Calu3 (cell line): ENCODE measurements around the gene AURKAIP1. TPM values are rescaled to one million over a fixed set of nuclear protein-coding genes. Genes with fewer than 3 reads are reported as not detected.

Experiments
- BruUV-seq: library from RNA; stranded (reverse); fragments of 400-500 nt; replicated peaks from 2 replicates; lab custom pipeline; 2021; lab: Mats Ljungman, UMichigan
- CTCF ChIA-PET: fragments of 300-600 bp; sonication (Branson Sonifier 250); formaldehyde crosslinking; loops from one replicate; lab custom pipeline; 2022; ENCODE audit warnings: antibody characterized with exemption; lab: Charles Lee
- DNase-seq: peaks from one replicate; pipeline ENCODE4 v3.0.0; 2022
- H3K27ac Mint-ChIP-seq: one replicate; pipeline ENCODE4 v1.8.0; 2022; ENCODE audit warnings: mixed read lengths; ENCODE audit not compliant: unreplicated experiment
- H3K27me3 Mint-ChIP-seq: one replicate; pipeline ENCODE4 v1.8.0; 2022; ENCODE audit warnings: mixed read lengths; ENCODE audit not compliant: unreplicated experiment
- H3K36me3 Mint-ChIP-seq: one replicate; pipeline ENCODE4 v1.8.0; 2022; ENCODE audit warnings: mild to moderate bottlenecking, moderate library complexity, mixed read lengths; ENCODE audit not compliant: insufficient read depth, unreplicated experiment
- H3K4me1 Mint-ChIP-seq: one replicate; pipeline ENCODE4 v1.8.0; 2022; ENCODE audit warnings: mild to moderate bottlenecking, low read depth, mixed read lengths; ENCODE audit not compliant: unreplicated experiment
- H3K4me3 Mint-ChIP-seq: one replicate; pipeline ENCODE4 v1.8.0; 2022; ENCODE audit warnings: mild to moderate bottlenecking, low read depth, moderate library complexity, mixed read lengths; ENCODE audit not compliant: unreplicated experiment
- H3K9me3 Mint-ChIP-seq: one replicate; pipeline ENCODE4 v1.8.0; 2022; ENCODE audit warnings: low read depth, mixed read lengths; ENCODE audit not compliant: unreplicated experiment
- intact Hi-C: fragments of 100-400 bp; cut with micrococcal nuclease; formaldehyde crosslinking; loops from one replicate; pipeline ENCODE4 v1.10.0; 2022; ENCODE audit not compliant: unreplicated experiment
- microRNA-seq: library from miRNA; unstranded; fragments of <30 nt; microRNA quantifications from one replicate; pipeline ENCODE4 v1.2.0, GENCODE V29; 2022
- total RNA-seq: library from RNA; stranded (reverse); gene quantifications from 2 replicates; pipeline ENCODE4 v1.2.3, GENCODE V29; 2022
- TF ChIP-seq, protein P1 (sequence below): fragments of 200-600 bp; IDR thresholded peaks from one replicate; pipeline ENCODE4 v1.8.0; 2022; ENCODE audit warnings: antibody characterized with exemption; ENCODE audit not compliant: unreplicated experiment

Gene AURKAIP1
- total RNA-seq, 1 experiment from 2014 or later: 98.9 TPM

DNA sequence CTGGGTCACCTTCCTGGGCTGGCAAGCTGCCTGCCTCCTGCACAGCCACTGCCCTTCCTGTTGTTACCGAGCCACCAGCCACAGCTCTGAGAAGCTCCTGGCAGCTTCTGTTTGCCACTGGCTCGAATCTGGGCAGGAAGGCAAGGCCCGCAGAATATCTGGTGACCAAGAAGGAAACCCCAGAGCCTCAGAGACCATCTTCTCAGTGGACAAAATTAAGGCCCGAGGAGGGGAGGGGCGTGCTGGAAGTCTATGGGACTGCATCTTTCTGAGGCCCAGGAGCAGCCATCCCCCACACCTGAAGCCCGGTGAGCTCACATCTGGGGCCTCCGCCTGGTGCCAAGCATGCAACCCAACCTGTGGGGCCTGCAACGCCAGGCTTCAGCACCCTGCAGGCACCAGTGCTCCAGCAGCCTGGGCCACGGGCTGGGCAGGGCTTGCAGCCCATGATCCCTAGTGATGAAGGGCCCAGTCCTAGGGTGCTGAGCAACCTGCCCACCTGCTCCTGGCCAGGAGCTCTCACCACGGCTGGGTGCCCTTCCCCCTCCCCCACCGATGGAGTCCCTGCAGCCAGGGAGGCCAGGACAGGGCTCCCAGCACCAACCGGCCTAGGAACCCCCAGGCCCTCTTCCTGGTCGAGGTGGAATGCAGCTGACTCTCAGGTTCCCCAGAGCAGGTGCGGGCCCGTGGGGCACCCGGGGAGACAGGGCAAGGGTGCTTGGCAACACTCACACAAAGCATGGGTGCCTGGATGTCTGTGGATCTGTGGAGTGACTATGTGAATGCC, 49.5 kb downstream of the AURKAIP1 start:
- peak overlapping the region; percentile 84 for H3K4me3 Mint-ChIP-seq
- H3K4me1 Mint-ChIP-seq: peaks cover 19% of the 10 kb centered on the region
- H3K27ac Mint-ChIP-seq: peak overlapping the region; percentile 42
- intact Hi-C loops: no loop called here
- DNase-seq: no peak
- peaks cover 81% of the 10 kb centered on the region for H3K36me3 Mint-ChIP-seq
- TF ChIP-seq, protein P1, sequence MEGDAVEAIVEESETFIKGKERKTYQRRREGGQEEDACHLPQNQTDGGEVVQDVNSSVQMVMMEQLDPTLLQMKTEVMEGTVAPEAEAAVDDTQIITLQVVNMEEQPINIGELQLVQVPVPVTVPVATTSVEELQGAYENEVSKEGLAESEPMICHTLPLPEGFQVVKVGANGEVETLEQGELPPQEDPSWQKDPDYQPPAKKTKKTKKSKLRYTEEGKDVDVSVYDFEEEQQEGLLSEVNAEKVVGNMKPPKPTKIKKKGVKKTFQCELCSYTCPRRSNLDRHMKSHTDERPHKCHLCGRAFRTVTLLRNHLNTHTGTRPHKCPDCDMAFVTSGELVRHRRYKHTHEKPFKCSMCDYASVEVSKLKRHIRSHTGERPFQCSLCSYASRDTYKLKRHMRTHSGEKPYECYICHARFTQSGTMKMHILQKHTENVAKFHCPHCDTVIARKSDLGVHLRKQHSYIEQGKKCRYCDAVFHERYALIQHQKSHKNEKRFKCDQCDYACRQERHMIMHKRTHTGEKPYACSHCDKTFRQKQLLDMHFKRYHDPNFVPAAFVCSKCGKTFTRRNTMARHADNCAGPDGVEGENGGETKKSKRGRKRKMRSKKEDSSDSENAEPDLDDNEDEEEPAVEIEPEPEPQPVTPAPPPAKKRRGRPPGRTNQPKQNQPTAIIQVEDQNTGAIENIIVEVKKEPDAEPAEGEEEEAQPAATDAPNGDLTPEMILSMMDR: no peak
- H3K27me3 Mint-ChIP-seq: no peaks in the 10 kb centered on the region
- H3K9me3 Mint-ChIP-seq: no peaks in the 10 kb centered on the region
- CTCF ChIA-PET: no interaction called here
- BruUV-seq: no TSS peak

DNA sequence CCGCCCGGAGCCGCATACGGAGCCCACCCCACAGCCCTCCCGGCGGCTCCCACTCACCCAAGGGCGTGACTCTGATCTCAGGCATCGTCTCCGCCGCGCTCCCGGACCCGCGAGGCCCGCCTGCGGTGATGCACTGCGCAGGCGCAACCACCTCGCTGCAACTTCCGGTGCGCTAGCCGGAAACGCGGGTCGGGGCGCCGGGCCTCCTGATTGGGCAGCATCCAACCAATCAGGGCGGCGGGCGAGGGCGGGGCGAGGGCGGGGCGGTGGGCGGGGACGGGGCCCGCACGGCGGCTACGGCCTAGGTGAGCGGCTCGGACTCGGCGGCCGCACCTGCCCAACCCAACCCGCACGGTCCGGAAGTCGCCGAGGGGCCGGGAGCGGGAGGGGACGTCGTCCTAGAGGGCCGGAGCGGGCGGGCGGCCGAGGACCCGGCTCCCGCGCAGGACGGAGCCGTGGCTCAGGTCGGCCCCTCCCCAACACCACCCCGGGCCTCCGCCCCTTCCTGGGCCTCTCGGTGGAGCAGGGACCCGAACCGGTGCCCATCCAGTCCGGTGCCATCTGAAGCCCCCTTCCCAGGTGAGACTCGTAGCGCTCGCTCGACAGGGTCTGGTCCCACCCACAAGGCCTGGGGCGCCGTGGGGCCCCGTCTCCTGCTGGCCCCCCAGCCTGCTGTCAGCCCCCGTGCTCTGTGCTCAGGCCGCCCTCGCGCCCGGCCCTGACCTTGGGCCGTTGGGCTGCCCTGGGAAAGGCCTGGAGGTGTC, 50.3 kb downstream of the AURKAIP1 start, which contains the start of the genes CPTP and INTS11:
CPTP (plus strand) TSS at position 279 of the 764 bp plus-strand sequence. CDS start 2,109 bp downstream, outside the sequence.
INTS11 (minus strand) TSS at position 137 of the 764 bp plus-strand sequence; CDS start at position 85, 52 bp downstream.
- TF ChIP-seq, protein P1: no peak
- CTCF ChIA-PET: no interaction called here
- Mint-ChIP-seq H3K9me3 (no peaks in the 10 kb centered on the region), H3K36me3 (peaks cover 80% of the 10 kb centered on the region), H3K27me3 (no peaks in the 10 kb centered on the region), H3K27ac (peak within 1 kb of the TSS; percentile 87), H3K4me3 (peak within 1 kb of the TSS; percentile 84), H3K4me1 (peaks cover 19% of the 10 kb centered on the region)
- intact Hi-C loops: no loop called here
- BruUV-seq: TSS peak; percentile 60
- DNase-seq: peak; percentile 91

DNA sequence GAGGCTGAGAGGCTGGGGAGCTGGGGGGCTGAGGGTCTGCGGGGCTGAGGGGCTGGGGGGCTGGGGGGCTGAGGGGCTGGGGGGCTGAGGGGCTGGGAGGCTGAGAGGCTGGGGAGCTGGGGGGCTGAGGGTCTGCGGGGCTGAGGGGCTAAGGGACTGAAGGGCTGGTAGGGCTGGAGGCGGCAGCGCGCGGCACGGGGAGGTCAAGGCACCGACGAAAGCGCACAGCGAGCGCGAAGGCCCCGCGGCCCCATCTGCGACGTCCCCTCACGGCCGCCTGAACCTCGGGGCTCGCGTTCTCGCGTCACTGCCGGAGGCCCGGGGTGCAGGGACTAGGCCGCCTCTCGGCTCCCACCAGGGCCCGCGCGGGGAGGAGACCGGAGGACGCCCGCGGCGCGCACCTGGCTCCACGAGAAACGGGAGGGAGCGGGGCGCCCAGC, 50.9 kb downstream of the AURKAIP1 start:
- Mint-ChIP-seq H3K27ac (peak overlapping the region; percentile 87), H3K4me1 (peaks cover 25% of the 10 kb centered on the region), H3K36me3 (peaks cover 78% of the 10 kb centered on the region), H3K9me3 (no peaks in the 10 kb centered on the region), H3K4me3 (peak overlapping the region; percentile 84), H3K27me3 (no peaks in the 10 kb centered on the region)
- BruUV-seq: no TSS peak
- TF ChIP-seq, protein P1: no peak
- intact Hi-C loops: no loop called here
- CTCF ChIA-PET: no interaction called here
- DNase-seq: no peak

Small RNA genes within 50 kb of the gene (microRNA-seq; reads per million reads assigned to microRNA genes)
- gene MIR6808: not detected

Other genes with a start within 250 kb of the AURKAIP1 start
- 2.4 and 3.5 TPM in 2 replicates for gene TTLL10, start 201.3 kb downstream of the AURKAIP1 start, total RNA-seq
- gene TNFRSF18, start 168.6 kb downstream of the AURKAIP1 start, total RNA-seq: 0.66 TPM in 1 of 2 replicates, not detected in the other
- not detected in 2 replicates for gene TNFRSF4, start 161.1 kb downstream of the AURKAIP1 start, total RNA-seq
- gene SDF4, start 143.2 kb downstream of the AURKAIP1 start, total RNA-seq: 128 and 161 TPM in 2 replicates
- 23.4 and 25.9 TPM in 2 replicates for gene B3GALT6, start 143.0 kb downstream of the AURKAIP1 start, total RNA-seq
- 2.0 and 4.2 TPM in 2 replicates for gene C1QTNF12, start 128.5 kb downstream of the AURKAIP1 start, total RNA-seq
- 45.6 and 50.0 TPM in 2 replicates for gene UBE2J2, start 101.4 kb downstream of the AURKAIP1 start, total RNA-seq
- gene SCNN1D, start 94.8 kb downstream of the AURKAIP1 start, total RNA-seq: 2.5 and 4.1 TPM in 2 replicates
- 41.1 and 48.3 TPM in 2 replicates for gene ACAP3, start 67.3 kb downstream of the AURKAIP1 start, total RNA-seq
- gene PUSL1, start 66.6 kb downstream of the AURKAIP1 start, total RNA-seq: 22.7 and 24.7 TPM in 2 replicates
- 110 and 117 TPM in 2 replicates for gene INTS11, start 50.5 kb downstream of the AURKAIP1 start, total RNA-seq
- 20.1 and 23.7 TPM in 2 replicates for gene CPTP, start 50.4 kb downstream of the AURKAIP1 start, total RNA-seq
- gene TAS1R3, start 43.9 kb downstream of the AURKAIP1 start, total RNA-seq: 0.24 and 0.42 TPM in 2 replicates
- 83.9 and 90.9 TPM in 2 replicates for gene DVL1, start 25.8 kb downstream of the AURKAIP1 start, total RNA-seq
- gene MXRA8, start 16.7 kb downstream of the AURKAIP1 start, total RNA-seq: not detected in 2 replicates
- 166 and 172 TPM in 2 replicates for gene CCNL2, start 24.1 kb upstream of the AURKAIP1 start, total RNA-seq
- 81.2 and 99.1 TPM in 2 replicates for gene MRPL20, start 32.1 kb upstream of the AURKAIP1 start, total RNA-seq
- not detected in 2 replicates for gene ANKRD65, start 46.1 kb upstream of the AURKAIP1 start, total RNA-seq
- 78.7 and 78.9 TPM in 2 replicates for gene VWA1, start 60.5 kb upstream of the AURKAIP1 start, total RNA-seq
- gene ATAD3C, start 74.5 kb upstream of the AURKAIP1 start, total RNA-seq: 0.29 and 0.45 TPM in 2 replicates
- gene ATAD3B, start 96.6 kb upstream of the AURKAIP1 start, total RNA-seq: 46.3 and 56.4 TPM in 2 replicates
- 46.2 and 54.4 TPM in 2 replicates for gene ATAD3A, start 137.0 kb upstream of the AURKAIP1 start, total RNA-seq
- 5.0 and 5.1 TPM in 2 replicates for gene TMEM240, start 165.4 kb upstream of the AURKAIP1 start, total RNA-seq
- gene SSU72, start 199.7 kb upstream of the AURKAIP1 start, total RNA-seq: 105 and 117 TPM in 2 replicates
- 3.5 and 4.7 TPM in 2 replicates for gene FNDC10, start 224.9 kb upstream of the AURKAIP1 start, total RNA-seq
- gene MIB2, start 240.3 kb upstream of the AURKAIP1 start, total RNA-seq: 50.0 and 50.3 TPM in 2 replicates